Upper lobe of left lung (tissue), 4 donors: ENCODE measurements around the gene RELL1.

Source experiments
- CTCF ChIP-seq, 6 experiments: fragments of 450-650 bp in 4 of 6; fragments of 200-600 bp in 2 of 6; sonication (generic) in 2 of 6; IDR thresholded peaks; one replicate each; pipeline ENCODE4 v1.5.1; 2016 to 2019; ENCODE audit warnings: antibody characterized with exemption in 6 of 6
- POLR2A ChIP-seq, 4 donors: fragments of 450-650 bp; IDR thresholded peaks; one replicate each; pipeline ENCODE4 v1.5.1; 2016 to 2017; ENCODE audit warnings: antibody characterized with exemption in 4 of 4, mild to moderate bottlenecking in 2 of 4
- POLR2AphosphoS5 ChIP-seq, 2 donors: sonication (generic); formaldehyde crosslinking; IDR thresholded peaks; one replicate each; pipeline ENCODE4 v1.5.1; 2017; ENCODE audit warnings: antibody characterized with exemption in 2 of 2

GRCh38 chr4:37705571-37705970, 19.4 kb upstream of the RELL1 start:
- TF ChIP-seq CTCF (IDR thresholded peaks at IDR 0.05) (no peak), POLR2A (IDR thresholded peaks at IDR 0.05) (no peak), POLR2AphosphoS5 (IDR thresholded peaks at IDR 0.05) (no peak)
